ENCODE measurements around the gene NUDT3. TPM values are rescaled to one million over a fixed set of nuclear protein-coding genes. Genes with fewer than 3 reads are reported as not detected.

The NUDT3 gene
- total and polyA plus RNA-seq, 4 donors = 9.0 to 38.5 (median 22.8) TPM

- Histone ChIP-seq H3K27ac (ENCODE audit: low read depth in 1 of 2, low read length in 1 of 2) (no peak overlapping the region), H3K9me3 (ENCODE audit: control insufficient read depth in 4 of 4, insufficient read depth in 3 of 4, low read length in 3 of 4) (no peaks in the 10 kb centered on the region), H3K9ac (ENCODE audit: insufficient read depth in 1 of 2, low read length in 2 of 2) (no peak overlapping the region), H3K4me3 (no peak overlapping the region), H3K27me3 (ENCODE audit: control insufficient read depth in 3 of 3, insufficient read depth in 3 of 3, low read length in 2 of 3) (no peaks in the 10 kb centered on the region), H3K36me3 (ENCODE audit: control insufficient read depth in 4 of 4, insufficient read depth in 4 of 4, low read length in 4 of 4) (peaks cover 2 to 10% (median 3%) of the 10 kb centered on the region in 4 donors), H3K4me1 (ENCODE audit: control insufficient read depth in 5 of 5, insufficient read depth in 5 of 5, low read length in 5 of 5) (peaks cover 0 to 42% (median 6%) of the 10 kb centered on the region in 5 donors)
- ATAC-seq (ENCODE audit: insufficient read depth, low FRiP score) (no peak), DNase-seq (no peak)
- TF ChIP-seq CTCF (IDR thresholded peaks at IDR 0.05; ENCODE audit: control extremely low read depth, extremely low read depth) = no peak
- 85 to 87% methylated on average over 3 of the region's 3 CpGs for WGBS, 2 donors
Measured at GRCh38 chr6:34334796-34335416, 57.6 kb downstream of the NUDT3 start.

- peaks cover 0 to 10% (median 2%) of the 10 kb centered on the region in 4 donors for H3K36me3 ChIP-seq (ENCODE audit: control insufficient read depth in 4 of 4, insufficient read depth in 4 of 4, low read length in 4 of 4)
- H3K9ac ChIP-seq (ENCODE audit: insufficient read depth in 1 of 2, low read length in 2 of 2) = no peak overlapping the region
- no peak for DNase-seq
- no peak overlapping the region for H3K27ac ChIP-seq (ENCODE audit: low read depth in 1 of 2, low read length in 1 of 2)
- H3K9me3 ChIP-seq (ENCODE audit: control insufficient read depth in 4 of 4, insufficient read depth in 3 of 4, low read length in 3 of 4) = no peaks in the 10 kb centered on the region
- no peak for ATAC-seq (ENCODE audit: insufficient read depth, low FRiP score)
- no peaks in the 10 kb centered on the region for H3K27me3 ChIP-seq (ENCODE audit: control insufficient read depth in 3 of 3, insufficient read depth in 3 of 3, low read length in 2 of 3)
- 87 to 88% methylated on average over 6 of the region's 6 CpGs for WGBS, 2 donors
- H3K4me1 ChIP-seq (ENCODE audit: control insufficient read depth in 5 of 5, insufficient read depth in 5 of 5, low read length in 5 of 5) = peaks cover 0 to 33% (median 3%) of the 10 kb centered on the region in 5 donors
- H3K4me3 ChIP-seq = no peak overlapping the region
- no peak for TF ChIP-seq CTCF (IDR thresholded peaks at IDR 0.05; ENCODE audit: control extremely low read depth, extremely low read depth)
Measured at GRCh38 chr6:34333858-34334257, 58.6 kb downstream of the NUDT3 start.

DNA sequence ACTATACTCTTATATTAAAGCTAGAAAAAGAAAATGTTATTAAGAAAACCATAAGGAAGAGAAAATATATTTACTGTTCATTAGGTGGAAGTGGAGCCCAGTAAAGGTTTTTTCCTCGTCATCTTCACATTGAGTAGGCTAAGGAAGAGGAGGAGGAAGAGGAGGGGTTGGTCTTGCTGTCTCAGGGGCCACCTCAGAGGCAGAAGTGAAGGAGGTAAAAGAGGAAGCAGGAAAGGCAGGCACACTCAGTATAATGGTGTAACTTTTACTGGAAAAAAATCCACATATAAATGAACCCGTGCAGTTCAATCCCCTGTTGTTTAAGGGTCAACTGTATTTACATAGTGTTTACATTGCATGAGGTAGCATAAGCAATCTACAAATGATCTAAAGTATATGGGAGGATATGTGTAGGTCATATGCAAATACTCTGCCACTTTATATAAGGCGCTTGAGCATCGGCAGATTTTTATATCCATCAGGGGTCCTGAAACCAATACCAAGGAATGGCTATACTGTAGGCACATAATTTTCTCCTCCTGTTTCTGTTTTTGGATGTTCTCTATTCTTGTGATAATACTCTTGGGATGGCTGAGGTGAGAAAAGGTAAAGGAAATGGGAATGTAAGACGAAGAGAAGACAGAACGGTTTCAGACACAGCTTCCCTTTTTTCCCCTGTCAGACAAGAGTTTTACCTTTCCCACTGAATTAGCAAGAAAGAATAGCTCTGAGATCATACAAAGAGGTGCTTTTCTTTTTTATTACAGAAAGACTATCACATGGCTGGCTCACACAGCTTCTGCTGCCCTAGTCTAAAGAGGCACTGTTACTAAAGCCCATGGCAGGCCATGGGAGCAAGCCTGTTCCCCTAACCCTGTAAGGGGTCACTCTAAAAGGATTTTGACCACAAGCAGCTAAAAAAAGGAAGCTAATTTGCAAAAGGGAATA, 59.9 kb downstream of the NUDT3 start:
- ATAC-seq (ENCODE audit: insufficient read depth, low FRiP score) = no peak
- H3K9me3 ChIP-seq (ENCODE audit: control insufficient read depth in 4 of 4, insufficient read depth in 3 of 4, low read length in 3 of 4) = no peaks in the 10 kb centered on the region
- peaks cover 0 to 20% (median 0%) of the 10 kb centered on the region in 5 donors for H3K4me1 ChIP-seq (ENCODE audit: control insufficient read depth in 5 of 5, insufficient read depth in 5 of 5, low read length in 5 of 5)
- peak overlapping the region in 1 of 2 donors; percentile 45 for H3K27ac ChIP-seq (ENCODE audit: low read depth in 1 of 2, low read length in 1 of 2)
- H3K9ac ChIP-seq (ENCODE audit: insufficient read depth in 1 of 2, low read length in 2 of 2) = no peak overlapping the region
- no peaks in the 10 kb centered on the region for H3K27me3 ChIP-seq (ENCODE audit: control insufficient read depth in 3 of 3, insufficient read depth in 3 of 3, low read length in 2 of 3)
- WGBS, 2 donors = 37 to 70% methylated on average over 6 of the region's 6 CpGs
- peaks cover 0 to 10% (median 3%) of the 10 kb centered on the region in 4 donors for H3K36me3 ChIP-seq (ENCODE audit: control insufficient read depth in 4 of 4, insufficient read depth in 4 of 4, low read length in 4 of 4)
- H3K4me3 ChIP-seq = no peak overlapping the region
- no peak for TF ChIP-seq CTCF (IDR thresholded peaks at IDR 0.05; ENCODE audit: control extremely low read depth, extremely low read depth)
- no peak for DNase-seq
